AG09319 (cell line): ENCODE measurements around the gene PRKCG.

Experiments used
- DNase-seq: peaks from one replicate; pipeline ENCODE4 v3.0.0-alpha.2; 2010; ENCODE audit warnings: low read depth; ENCODE audit errors: extremely low read depth
- CTCF ChIP-seq: IDR thresholded peaks from 2 replicates; pipeline ENCODE4 v1.5.1; 2011; ENCODE audit warnings: low read depth, mild to moderate bottlenecking, inconsistent platforms, low read length, moderate library complexity

Gene PRKCG

GRCh38 chr19:53927739-53928138 lies 45.7 kb downstream of the PRKCG start:
- no peak for TF ChIP-seq CTCF
- peak; percentile 8 for DNase-seq

GRCh38 chr19:53936029-53936428 lies 54.0 kb downstream of the PRKCG start:
- DNase-seq = no peak
- no peak for TF ChIP-seq CTCF

GRCh38 chr19:53942001-53942786 lies 60.2 kb downstream of the PRKCG start:
- no peak for DNase-seq
- TF ChIP-seq CTCF = no peak

GRCh38 chr19:53944416-53944815 lies 62.4 kb downstream of the PRKCG start:
- no peak for DNase-seq
- TF ChIP-seq CTCF = no peak

GRCh38 chr19:53944933-53945332 lies 62.9 kb downstream of the PRKCG start:
- DNase-seq = no peak
- TF ChIP-seq CTCF = no peak

DNA sequence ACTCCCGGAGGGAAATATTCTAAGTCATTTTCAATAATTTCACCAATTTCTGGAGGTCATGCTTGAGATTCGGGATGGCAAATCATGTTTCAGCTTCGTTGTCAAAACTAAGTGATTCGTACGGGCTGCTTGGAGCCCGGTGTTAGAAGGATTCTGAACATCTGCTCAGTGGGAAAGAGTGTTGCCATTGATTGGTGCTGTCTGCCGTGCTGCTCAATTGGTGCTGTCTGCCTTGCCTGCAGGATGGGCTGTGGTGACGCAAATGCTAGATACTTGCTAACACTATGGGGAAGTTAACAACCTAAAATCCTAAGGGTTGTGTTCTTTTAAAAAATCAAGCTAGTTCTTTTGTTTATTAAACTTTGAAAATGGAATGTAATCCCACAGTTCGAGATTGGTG lies 63.4 kb downstream of the PRKCG start:
- DNase-seq = no peak
- TF ChIP-seq CTCF = no peak

DNA sequence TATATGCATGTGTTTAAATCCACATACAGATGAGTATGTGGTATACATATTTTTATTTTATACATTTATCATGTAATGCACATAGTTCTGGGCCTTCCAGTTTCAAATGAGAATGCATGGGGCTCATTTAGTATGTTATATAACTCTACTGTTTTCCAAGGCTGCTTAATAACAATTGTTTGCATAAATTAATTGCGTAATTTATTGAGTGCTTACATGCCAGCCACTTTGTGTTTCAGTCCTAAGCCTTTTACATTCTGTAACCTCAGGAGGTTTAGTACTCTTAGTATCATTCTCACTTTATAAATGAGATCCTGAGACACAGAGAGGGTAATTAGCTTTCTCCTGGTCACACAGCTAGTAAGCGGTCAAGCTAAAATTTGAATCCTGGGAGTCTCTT lies 64.0 kb downstream of the PRKCG start:
- TF ChIP-seq CTCF = no peak
- DNase-seq = no peak
